Heart right ventricle (tissue), 16 donors: ENCODE data around the gene SLC37A4. TPM values are rescaled to one million over a fixed set of nuclear protein-coding genes. Genes with fewer than 3 reads are reported as not detected.
A peak's percentile ranks its signal among the peaks of the same experiment; 100 is the strongest.
"Not testable (repeated sequence)": the region's sequence is repeated elsewhere in the genome, so short reads cannot be mapped to it uniquely, and the experiment has no call there.

Experiments
- ATAC-seq, 8 donors: fragments of 200-7000 bp; cut with Tn5 transposase; one replicate each; pipeline ENCODE4 v1.9.1; 2020; ENCODE audit warnings: mild to moderate bottlenecking in 8 of 8, moderate library complexity in 8 of 8, moderate number of reproducible peaks in 1 of 8
- DNase-seq, 2 donors: peaks; one replicate each; pipeline ENCODE4 v3.0.0-alpha.2; 2020
- H3K27ac ChIP-seq, 10 donors: fragments of 200-600 bp; sonication (generic) in 2 of 10; one replicate each; pipeline versions ENCODE4 v1.5.0 to v1.8.0; 2020 to 2022; ENCODE audit warnings: mild to moderate bottlenecking in 3 of 10
- H3K27me3 ChIP-seq, 7 donors: fragments of 200-600 bp; one replicate each; pipeline ENCODE4 v1.8.0; 2021 to 2022; ENCODE audit warnings: mild to moderate bottlenecking in 2 of 7
- H3K36me3 ChIP-seq, 9 donors: fragments of 200-600 bp; sonication (generic) in 1 of 9; one replicate each; pipeline versions ENCODE4 v1.5.0 to v1.8.0; 2020 to 2022; ENCODE audit warnings: mild to moderate bottlenecking in 2 of 9
- H3K4me1 ChIP-seq, 9 donors: fragments of 200-600 bp; sonication (generic) in 1 of 9; one replicate each; pipeline versions ENCODE4 v1.5.0 to v1.8.0; 2020 to 2022; ENCODE audit warnings: mild to moderate bottlenecking in 4 of 9
- H3K4me3 ChIP-seq, 10 donors: fragments of 200-600 bp; sonication (generic) in 2 of 10; one replicate each; pipeline versions ENCODE4 v1.5.0 to v1.8.0; 2020 to 2022; ENCODE audit warnings: mild to moderate bottlenecking in 7 of 10, moderate library complexity in 2 of 10
- H3K9me3 ChIP-seq, 11 donors: fragments of 200-600 bp in 10 of 11; sonication (generic) in 2 of 11; one replicate each; pipeline versions ENCODE4 v1.5.0 to v1.8.0; 2013 to 2022; ENCODE audit warnings: mild to moderate bottlenecking in 2 of 11, control low read depth in 1 of 11, moderate library complexity in 1 of 11
- CTCF ChIP-seq, 9 donors: fragments of 200-600 bp; sonication (generic) in 2 of 9; IDR thresholded peaks; one replicate each; pipeline versions ENCODE4 v1.5.0 to v1.8.0; 2021 to 2022; ENCODE audit warnings: antibody characterized with exemption in 9 of 9, mild to moderate bottlenecking in 5 of 9, moderate library complexity in 1 of 9
- WGBS, 2 donors: extraction: QIAGEN DNeasy Blood & Tissue Kit; methylation state at CpG; one replicate each; pipeline ENCODE4 v1.1.7; 2013; ENCODE audit warnings: inconsistent platforms in 1 of 2; 5-methylcytosine and 5-hydroxymethylcytosine counted together
- intact Hi-C, 10 donors: fragments of 100-400 bp; cut with DNase I; formaldehyde crosslinking; loops; one replicate each; pipeline versions ENCODE4 v1.11.1 to v1.14.2; 2022
- polyA plus RNA-seq, 2 donors: library from polyadenylated mRNA; stranded (reverse); fragments of 200-250 nt; gene quantifications; one replicate each; pipeline ENCODE4 v1.2.3, GENCODE V29; 2013
- total RNA-seq, 10 donors: library from RNA; stranded (reverse); fragmentation: NEBNext Ultra II Directional in 3 of 10; extraction: Animal tissue kit (Norgen Biotek cat#: 25700) in 3 of 10; gene quantifications; one replicate each; pipeline versions ENCODE4 v1.2.1 to v1.2.4, GENCODE V29; 2021 to 2023
- donor health status: Arrhythmogenic right ventricular cardiomyopathy.
- donor health status: ischemic (EF 13 %, LVEDD 7.1; RV severe dilation, severe dysfunction).
- donor health status: healthy with polysubstance abuse.
- donor health status: DM: no; HTN: yes; CAD: no.
- donor health status: DM: no; HTN: no; CAD: no.
- donor health status: ischemic (EF 25% LVEDD 6.9; RV normal size, moderate dysfunction).
- donor health status: ischemic (EF 25% LVEDD 5.7; RV mildly dilated, moderate dysfunction).
- donor health status: healthy.
- donor health status: DM: yes; HTN: yes; CAD: no.
- donor health status: Ischemic cardiomyopathy.
- donor health status: ischemic (EF 35%, LVEDD 5.7; RV mildly dilated, moderate dysfunction).
- donor health status: nonischemic (EF 11% LVEDD 7.7; RV severe dilation, severe dysfunction).
- donor health status: DM: yes; HTN: yes; CAD: no.
- donor health status: PGD.
- donor health status: ischemic (EF 29% LVEDD 5.4; RV normal size, mild dysfunction).
- donor health status: nonischemic (EF 23%, LVEDD 6.1; RV moderate dilation, normal function).

SLC37A4 gene
- total and polyA plus RNA-seq, 12 donors, result 3.8 to 12.0 (median 6.9) TPM

- Histone ChIP-seq H3K36me3 (peaks cover 0 to 48% (median 20%) of the 10 kb centered on the region in 9 donors), H3K4me3 (peak within 1 kb of the TSS; percentile 65 to 99 (median 87)), H3K4me1 (peaks cover 4 to 38% (median 29%) of the 10 kb centered on the region in 9 donors), H3K9me3 (no peaks in the 10 kb centered on the region), H3K27me3 (no peaks in the 10 kb centered on the region), H3K27ac (peak within 1 kb of the TSS; percentile 62 to 94 (median 88))
- TF ChIP-seq CTCF (IDR thresholded peaks at IDR 0.05), result no peak
- WGBS, 2 donors, result 0 to 1% methylated on average over 49 of the region's 49 CpGs
- DNase-seq (peak; percentile 97 to 98), ATAC-seq (peak; percentile 97 to 99 (median 99))
- intact Hi-C loops, result loop anchor here in 1 of 10 donors (10.0 kb wide), 1 partner anchor 53 kb away; the partner anchor contains the start of genes RPS25 and TRAPPC4
Measured at GRCh38 chr11:119067371-119068222, 36.9 kb upstream of the SLC37A4 start, which contains the start of gene VPS11. Gene VPS11, plus strand, starts transcription at chr11:119067818. Its CDS starts 6 bp downstream, at chr11:119067824.

- peaks cover 0 to 42% (median 4%) of the 10 kb centered on the region in 9 donors for H3K36me3 ChIP-seq
- H3K9me3 ChIP-seq, result no peaks in the 10 kb centered on the region
- TF ChIP-seq CTCF (IDR thresholded peaks at IDR 0.05), result peak in 5 of 9 donors; percentile 9 to 54 (median 17)
- ATAC-seq (no peak), DNase-seq (no peak)
- H3K27ac ChIP-seq, result no peak overlapping the region
- 74 to 77% methylated on average over 4 of the region's 4 CpGs for WGBS, 2 donors
- H3K4me3 ChIP-seq, result no peak overlapping the region
- H3K27me3 ChIP-seq, result no peaks in the 10 kb centered on the region
- H3K4me1 ChIP-seq, result peaks cover 4 to 43% (median 29%) of the 10 kb centered on the region in 9 donors
- intact Hi-C loops, result loop anchor here in 1 of 10 donors (10.0 kb wide), 1 partner anchor 51 kb away; the partner anchor contains the start of genes RPS25 and TRAPPC4
Measured at GRCh38 chr11:119065369-119065768, 34.7 kb upstream of the SLC37A4 start.

- H3K36me3 ChIP-seq, result peaks cover 0 to 34% (median 0%) of the 10 kb centered on the region in 9 donors
- WGBS, 2 donors, result 62 to 72% methylated on average over 5 of the region's 5 CpGs
- peaks cover 5 to 35% (median 20%) of the 10 kb centered on the region in 9 donors for H3K4me1 ChIP-seq
- TF ChIP-seq CTCF (IDR thresholded peaks at IDR 0.05), result no peak
- DNase-seq, result peak in 1 of 2 donors; percentile 31
- H3K4me3 ChIP-seq, result no peak overlapping the region
- H3K27ac ChIP-seq, result peak overlapping the region in 2 of 10 donors; percentile 6 to 22
- no peak for ATAC-seq
- H3K27me3 ChIP-seq, result no peaks in the 10 kb centered on the region
- intact Hi-C loops, result loop anchor here in 1 of 10 donors (10.0 kb wide), 1 partner anchor 48 kb away; the partner anchor contains the start of genes RPS25 and TRAPPC4
- H3K9me3 ChIP-seq, result no peaks in the 10 kb centered on the region
Measured at GRCh38 chr11:119062779-119063178, 32.1 kb upstream of the SLC37A4 start.

GRCh38 chr11:119061256-119061655, 30.6 kb upstream of the SLC37A4 start:
- no peaks in the 10 kb centered on the region for H3K27me3 ChIP-seq
- ATAC-seq (no peak), DNase-seq (no peak)
- no peak for TF ChIP-seq CTCF (IDR thresholded peaks at IDR 0.05)
- no peak overlapping the region for H3K27ac ChIP-seq
- no peaks in the 10 kb centered on the region for H3K9me3 ChIP-seq
- WGBS, 2 donors, result 92 to 94% methylated on average over 3 of the region's 3 CpGs
- H3K36me3 ChIP-seq, result peaks cover 0 to 34% (median 0%) of the 10 kb centered on the region in 9 donors
- H3K4me3 ChIP-seq, result no peak overlapping the region
- H3K4me1 ChIP-seq, result peaks cover 5 to 32% (median 18%) of the 10 kb centered on the region in 9 donors
- intact Hi-C loops, result loop anchor here in 1 of 10 donors (10.0 kb wide), 1 partner anchor 46 kb away; the partner anchor contains the start of genes RPS25 and TRAPPC4

GRCh38 chr11:119059128-119059527, 28.5 kb upstream of the SLC37A4 start:
- DNase-seq, H3K4me3 ChIP-seq, H3K27me3 ChIP-seq, H3K27ac ChIP-seq, ATAC-seq, H3K9me3 ChIP-seq, intact Hi-C loops: not testable (repeated sequence)
- peaks cover 15 to 38% (median 26%) of the 10 kb centered on the region in 9 donors for H3K4me1 ChIP-seq
- 91 to 92% methylated on average over 17 to 31 of the region's 35 CpGs for WGBS, 2 donors
- H3K36me3 ChIP-seq, result peaks cover 0 to 33% (median 10%) of the 10 kb centered on the region in 9 donors
